GM18951 (cell line): ENCODE measurements around the gene CEMIP.

Experiments
- POLR2A ChIP-seq: IDR thresholded peaks from 4 replicates; pipeline ENCODE4 v1.6.1; 2011; ENCODE audit warnings: mild to moderate bottlenecking; ENCODE audit not compliant: insufficient read length, insufficient read depth; ENCODE audit errors: extremely low read depth
- in situ Hi-C: fragments of 300-500 bp; cut with MboI; formaldehyde crosslinking; loops from one replicate; pipeline ENCODE4 v1.12.0; 2022; ENCODE audit warnings: low sequenced_read_pairs, mixed read lengths, inconsistent platforms; ENCODE audit not compliant: unreplicated experiment

Gene CEMIP

DNA sequence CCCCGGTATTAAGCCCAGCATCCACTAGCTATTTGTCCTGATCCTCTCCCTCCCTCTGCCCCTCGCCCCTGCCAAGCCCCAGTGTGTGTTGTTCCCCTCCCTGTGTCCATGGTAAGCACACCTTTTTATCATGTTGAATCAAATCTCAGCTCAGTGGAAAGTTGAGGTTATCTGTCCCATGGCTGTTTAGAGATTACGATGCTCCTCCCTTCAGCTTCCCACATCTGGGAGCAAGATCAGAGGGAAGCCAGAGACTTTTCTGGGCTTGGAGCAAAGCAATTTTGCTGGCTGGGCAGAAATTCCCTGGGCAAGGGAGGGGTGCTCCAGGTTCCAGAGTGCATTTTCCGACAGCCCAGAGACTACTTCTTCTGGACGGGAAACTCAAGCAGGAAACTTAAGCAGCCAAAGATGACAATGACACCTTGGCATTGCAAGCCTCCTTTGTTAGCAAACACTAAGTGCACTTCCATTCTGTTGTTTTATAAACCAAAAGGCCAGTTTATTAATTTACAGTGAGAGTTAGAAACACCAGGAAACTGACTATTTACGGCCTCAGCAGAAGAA, 105.9 kb downstream of the CEMIP start:
- TF ChIP-seq POLR2A = no peak
- in situ Hi-C loops = no loop called here

DNA sequence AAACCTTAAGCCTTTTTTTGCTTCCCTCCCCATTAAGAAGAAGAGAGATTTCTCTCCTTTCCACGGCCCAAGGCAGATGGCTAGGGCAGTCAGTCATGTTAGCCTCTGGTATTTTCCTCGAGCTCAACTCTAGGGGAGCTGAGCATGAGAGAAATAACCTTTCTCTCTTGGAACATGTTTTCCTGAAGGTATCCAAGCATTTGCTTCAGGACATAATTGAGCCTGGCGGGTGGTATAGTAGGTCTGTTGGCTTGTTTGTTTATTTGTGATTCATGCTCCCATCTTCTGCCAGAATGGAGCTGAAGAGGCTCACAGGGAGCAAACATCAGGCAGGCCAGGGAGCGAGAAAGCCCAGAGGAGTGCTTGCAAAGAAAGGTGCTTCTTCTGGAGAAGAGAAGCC, 108.0 kb downstream of the CEMIP start:
- no peak for TF ChIP-seq POLR2A
- in situ Hi-C loops = no loop called here

DNA sequence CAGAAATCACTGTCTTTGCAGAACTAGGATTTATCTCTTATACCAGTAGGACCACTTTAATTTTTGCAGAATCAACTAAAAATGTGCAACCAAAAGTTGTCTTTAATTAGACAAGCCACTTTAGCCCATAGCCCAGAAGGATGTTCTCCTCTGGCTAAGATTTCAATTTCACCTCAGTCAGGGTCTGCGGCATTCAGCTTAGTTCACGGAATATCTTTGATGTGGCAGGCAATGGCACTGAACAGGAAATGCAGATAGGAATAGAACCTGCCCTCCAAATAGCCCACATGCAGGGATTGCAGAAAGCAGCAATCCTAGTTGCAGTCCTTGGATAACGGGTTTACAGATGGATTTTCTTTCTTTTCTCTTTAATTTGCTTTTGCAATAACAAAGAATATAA, 109.7 kb downstream of the CEMIP start:
- TF ChIP-seq POLR2A = no peak
- in situ Hi-C loops = no loop called here

DNA sequence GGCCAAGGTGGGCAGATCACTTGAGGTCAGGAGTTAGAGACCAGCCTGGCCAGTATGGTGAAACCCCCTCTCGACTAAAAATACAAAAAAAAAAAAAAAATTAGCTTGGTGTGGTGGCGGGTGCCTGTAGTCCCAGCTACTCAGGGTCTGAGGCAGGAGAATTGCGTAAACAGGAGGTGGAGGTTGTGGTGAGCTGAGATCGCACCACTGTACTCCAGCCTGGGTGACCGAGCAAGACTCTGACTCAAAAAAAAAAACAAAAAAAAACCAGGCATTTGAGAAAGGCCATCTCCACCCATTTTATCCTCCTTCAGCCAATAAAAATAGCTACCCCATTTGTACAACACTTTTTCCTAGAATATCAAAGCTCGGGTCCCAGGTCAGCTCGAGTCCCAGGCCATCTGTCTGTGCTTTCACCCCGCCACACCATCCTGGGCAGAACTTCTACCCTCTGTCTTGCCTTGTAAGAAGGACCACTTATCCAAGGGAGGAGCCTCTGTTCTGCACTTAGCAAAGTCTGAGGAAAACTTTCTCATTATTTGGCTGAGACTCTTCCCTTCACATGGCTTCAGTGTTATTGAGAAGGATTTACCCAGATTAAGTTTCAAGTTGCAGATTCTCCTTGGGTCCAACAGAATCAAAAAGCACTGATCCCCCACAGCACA, 111.3 kb downstream of the CEMIP start:
- TF ChIP-seq POLR2A = no peak
- in situ Hi-C loops = no loop called here

DNA sequence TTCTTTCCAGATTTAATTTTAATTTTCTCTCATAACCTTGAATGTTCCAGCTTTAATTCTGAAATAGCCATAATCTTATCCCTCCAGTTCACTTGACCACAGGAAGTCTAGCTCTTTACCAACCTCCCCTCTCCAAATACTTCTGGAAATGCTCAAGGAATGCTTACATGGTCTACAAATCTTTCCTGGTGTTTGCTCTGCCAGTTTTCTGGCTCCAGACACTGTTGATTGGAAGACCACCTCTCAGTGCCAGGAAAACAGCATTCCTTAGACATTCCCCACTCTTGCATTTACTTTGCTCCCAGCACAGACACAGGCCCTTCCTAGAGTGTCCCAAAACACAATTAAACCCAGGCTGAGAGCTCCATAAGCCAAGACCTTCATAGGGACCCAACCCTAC, 111.8 kb downstream of the CEMIP start:
- no peak for TF ChIP-seq POLR2A
- in situ Hi-C loops = no loop called here

DNA sequence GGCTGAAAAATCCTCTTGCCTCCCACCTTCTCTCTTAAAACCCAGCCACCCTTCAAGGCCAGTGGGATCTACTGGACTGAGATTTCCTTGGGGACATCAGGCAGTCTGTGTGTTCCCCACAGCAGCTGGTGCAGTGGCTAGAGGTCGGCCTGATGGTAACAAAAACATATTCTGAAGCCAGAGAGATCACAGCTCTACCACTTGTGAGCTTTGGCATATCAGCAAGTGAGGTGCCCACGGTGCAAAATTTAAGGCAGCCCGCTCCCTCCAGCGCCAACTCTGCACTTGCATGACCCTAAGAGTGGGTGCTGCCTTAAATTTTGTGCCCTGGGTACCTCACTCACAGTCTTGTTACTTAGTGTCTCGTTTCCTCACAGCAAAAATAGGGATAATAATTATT, 113.2 kb downstream of the CEMIP start:
- no peak for TF ChIP-seq POLR2A
- in situ Hi-C loops = no loop called here

DNA sequence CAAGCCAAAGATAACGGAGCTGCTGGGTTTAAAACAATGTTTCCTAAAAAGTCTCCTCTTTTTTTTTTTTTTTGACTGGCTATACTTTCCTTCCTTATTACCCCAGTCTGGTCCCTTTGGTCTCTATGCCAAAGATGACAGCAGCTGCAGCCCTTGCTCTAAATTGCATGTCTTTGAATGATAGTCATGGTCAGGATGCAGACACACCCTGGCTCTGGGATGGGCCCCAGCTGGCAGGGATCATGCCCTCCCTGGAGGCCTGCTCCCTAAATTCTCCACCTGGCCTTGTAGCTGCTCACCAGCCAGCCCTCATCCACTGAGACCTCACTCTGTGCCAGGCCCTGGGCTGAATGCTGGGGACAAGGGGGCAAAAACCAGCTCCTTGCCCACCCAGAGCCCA, 114.6 kb downstream of the CEMIP start:
- in situ Hi-C loops = no loop called here
- TF ChIP-seq POLR2A = no peak

DNA sequence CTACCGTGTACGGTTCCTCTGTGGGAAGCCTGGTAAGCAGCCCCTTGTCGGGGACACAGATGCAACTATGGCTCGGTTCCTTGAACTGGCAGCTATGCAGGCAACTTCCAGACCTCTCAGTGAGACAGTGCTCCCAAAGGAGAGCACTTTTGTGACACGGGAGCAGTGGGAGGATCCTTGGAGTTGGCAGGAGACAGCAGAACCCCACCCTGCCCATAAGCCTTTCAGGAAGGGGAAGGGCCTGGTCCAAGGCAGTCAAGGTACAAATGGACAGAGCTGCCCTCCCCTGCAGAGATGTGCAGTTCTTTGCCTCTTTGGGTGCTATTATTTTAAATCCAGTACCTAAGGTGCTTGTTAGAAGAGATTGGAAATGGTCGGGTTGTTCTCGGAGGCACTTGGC, 115.9 kb downstream of the CEMIP start:
- no peak for TF ChIP-seq POLR2A
- in situ Hi-C loops = no loop called here

DNA sequence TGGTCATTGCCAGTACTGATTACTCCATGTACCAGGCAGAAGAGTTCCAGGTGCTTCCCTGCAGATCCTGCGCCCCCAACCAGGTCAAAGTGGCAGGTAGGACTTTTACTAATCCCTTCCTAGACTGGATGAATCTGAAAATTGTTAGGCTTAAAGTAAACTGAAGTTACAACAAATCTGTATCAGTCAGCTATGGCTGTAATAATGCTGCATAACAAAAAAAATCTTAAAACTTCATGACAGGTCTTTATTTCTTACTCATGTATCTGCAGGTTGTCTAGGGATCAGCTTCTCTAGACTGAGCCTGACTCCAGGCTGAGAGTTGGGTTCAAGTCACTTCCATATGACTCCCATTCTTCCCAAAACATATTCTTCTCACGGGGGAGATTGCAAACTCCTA, 116.8 kb downstream of the CEMIP start:
- in situ Hi-C loops = no loop called here
- TF ChIP-seq POLR2A = no peak

DNA sequence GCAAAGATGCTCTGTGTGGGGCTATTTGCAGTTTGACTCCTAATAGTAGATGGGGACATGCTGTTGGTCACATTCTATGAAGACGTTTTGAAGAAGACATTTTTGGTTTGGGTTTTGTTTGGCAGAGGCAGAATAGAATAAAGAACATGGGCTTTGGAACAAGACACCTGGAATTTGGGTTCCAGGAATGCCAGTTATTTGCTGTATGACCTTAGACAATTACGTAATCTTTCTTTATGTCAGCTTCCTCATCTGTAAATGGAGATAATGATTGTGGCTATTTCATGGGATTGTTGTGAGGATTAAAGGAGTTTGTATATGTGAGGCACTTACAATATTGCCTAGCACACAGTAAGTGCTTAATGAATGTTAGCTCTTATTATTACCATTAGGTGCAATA, 118.9 kb downstream of the CEMIP start:
- TF ChIP-seq POLR2A = no peak
- in situ Hi-C loops = no loop called here

DNA sequence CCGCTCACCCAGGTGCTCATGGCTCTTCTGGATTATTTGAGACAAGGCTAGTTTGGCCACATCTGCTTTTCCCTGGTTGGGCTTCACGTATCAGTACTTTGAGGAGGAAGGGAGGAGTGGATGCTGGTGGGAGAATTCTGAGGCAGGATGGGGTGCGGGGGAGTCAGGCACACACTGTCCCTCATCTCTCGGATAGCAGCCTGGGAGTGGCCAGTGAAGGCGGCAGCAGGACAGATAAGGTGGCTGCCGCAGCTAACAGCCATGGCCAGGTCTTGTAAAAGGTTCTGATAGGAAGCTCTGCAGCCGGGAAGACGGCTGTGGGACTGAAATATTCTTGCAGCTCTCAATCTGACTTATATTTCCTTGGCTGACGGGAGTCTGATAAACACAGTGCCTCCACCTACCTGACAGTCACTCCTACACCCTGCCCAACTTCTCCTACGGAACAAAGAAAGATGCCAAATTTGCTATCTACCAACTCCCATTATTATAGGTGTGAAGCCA, 123.2 kb downstream of the CEMIP start:
- in situ Hi-C loops = no loop called here
- no peak for TF ChIP-seq POLR2A

DNA sequence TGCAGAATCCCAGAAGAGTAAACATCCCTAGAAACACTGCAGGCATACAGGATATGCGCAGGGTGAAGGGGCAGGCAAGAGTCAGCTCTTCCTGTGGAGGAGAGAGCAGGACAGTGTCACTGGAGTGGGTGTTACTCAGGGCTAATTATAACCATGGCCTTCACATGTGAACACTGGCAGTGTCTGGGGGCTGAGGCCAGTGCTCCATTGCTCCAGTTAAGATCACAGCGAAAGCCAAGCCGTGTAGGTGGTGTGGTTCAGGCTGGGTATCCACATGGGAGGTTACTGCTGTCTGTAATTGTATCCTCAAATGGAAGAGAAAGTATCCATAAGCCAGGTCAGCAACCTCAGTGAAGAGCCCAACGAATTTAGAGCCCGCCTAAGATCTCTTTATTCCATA, 125.8 kb downstream of the CEMIP start:
- in situ Hi-C loops = no loop called here
- TF ChIP-seq POLR2A = no peak

DNA sequence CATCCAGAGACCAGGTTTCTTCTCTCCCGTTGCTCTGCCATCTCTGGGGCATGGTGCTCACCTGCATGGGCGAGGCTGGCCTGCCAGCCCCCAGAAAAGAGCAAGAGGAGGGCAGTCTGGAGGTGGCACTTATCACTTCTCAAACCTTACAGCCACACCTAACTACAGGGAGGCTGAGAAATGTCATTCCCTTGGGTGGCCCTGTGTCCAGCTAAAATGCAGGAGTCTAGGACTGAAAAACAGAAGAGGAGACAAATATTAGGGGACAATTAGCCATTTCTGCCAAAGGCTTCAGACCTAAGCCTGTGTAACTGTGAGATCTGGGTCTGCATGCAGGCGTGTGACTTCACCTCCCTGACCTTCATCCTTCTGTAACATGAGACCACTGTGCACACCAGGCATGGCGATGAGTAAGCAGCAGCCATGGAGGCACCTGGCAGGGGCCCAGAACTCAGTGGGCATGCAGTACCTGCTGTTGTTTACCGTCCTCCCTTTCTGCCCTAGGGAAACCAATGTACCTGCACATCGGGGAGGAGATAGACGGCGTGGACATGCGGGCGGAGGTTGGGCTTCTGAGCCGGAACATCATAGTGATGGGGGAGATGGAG, 127.1 kb downstream of the CEMIP start:
- in situ Hi-C loops = no loop called here
- TF ChIP-seq POLR2A = no peak

DNA sequence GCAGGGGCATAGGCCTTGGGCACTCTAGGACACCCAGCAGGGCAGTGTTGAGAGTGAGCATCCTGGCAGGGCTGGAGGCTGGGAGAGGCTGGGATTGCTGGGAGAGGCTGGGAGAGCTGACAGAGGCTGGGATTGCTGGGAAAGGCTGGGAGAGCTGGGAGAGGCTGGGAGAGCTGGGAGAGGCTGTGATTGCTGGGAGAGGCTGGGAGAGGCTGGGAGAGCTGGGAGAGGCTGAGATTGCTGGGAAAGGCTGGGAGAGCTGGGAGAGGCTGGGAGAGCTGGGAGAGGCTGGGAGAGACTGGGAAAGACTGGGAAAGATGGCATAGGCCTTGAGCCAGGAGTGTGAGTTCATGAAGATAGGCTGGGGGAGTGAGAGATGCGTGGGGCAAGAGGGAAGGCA, 132.7 kb downstream of the CEMIP start:
- TF ChIP-seq POLR2A = no peak
- in situ Hi-C loops = no loop called here

DNA sequence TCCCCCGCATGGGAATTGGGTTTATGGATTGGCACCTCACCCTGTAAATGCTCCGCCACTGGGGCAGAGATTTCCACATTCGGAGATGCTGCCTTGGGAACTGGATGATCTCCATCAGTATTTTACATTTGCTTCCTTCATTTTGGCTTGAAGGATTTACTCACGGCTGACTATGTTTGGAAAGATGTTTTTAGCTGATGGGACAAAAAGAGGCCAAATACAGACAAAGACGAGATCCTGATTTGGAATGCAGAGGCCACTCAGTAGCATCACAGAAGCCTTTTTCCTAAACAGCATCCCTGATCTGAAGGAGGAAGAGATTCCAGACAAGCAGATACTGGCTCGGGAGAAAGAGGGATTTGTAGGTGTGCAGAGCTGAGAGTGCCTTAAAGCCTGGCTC, 133.5 kb downstream of the CEMIP start:
- in situ Hi-C loops = no loop called here
- TF ChIP-seq POLR2A = no peak

DNA sequence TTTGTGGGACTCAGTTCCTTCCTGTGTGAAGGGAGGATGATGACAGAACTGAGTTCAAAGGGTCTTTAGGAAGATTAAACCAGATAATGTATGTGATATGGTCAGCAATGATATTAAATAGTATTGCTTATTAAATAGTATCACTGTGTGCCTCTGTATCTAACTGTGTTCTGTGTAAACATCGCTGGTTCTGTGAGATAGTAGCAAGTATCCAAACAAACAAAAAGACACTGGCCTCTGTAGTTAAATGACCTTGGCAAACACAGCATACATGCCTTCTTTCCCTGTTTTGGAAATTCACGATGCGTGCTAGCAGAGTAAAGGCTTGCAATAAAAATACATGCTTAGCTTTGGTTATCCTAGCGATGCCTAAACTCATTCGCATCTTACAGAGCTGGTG, 134.4 kb downstream of the CEMIP start:
- in situ Hi-C loops = no loop called here
- TF ChIP-seq POLR2A = no peak
